Erythroblast (primary cell): ENCODE results near the gene HAUS5.
A peak's percentile ranks its signal among the peaks of the same experiment; 100 is the strongest.

Experiments
- DNase-seq, 2 experiments: peaks; one replicate each; lab custom pipeline; 2025; lab: John Stamatoyannopoulos, UW
- GATA1 ChIP-seq: IDR thresholded peaks from 2 replicates; pipeline ENCODE4 v1.6.1; 2011; ENCODE audit warnings: low read depth, mild to moderate bottlenecking, control low read depth, low read length, moderate library complexity
- POLR2A ChIP-seq: IDR thresholded peaks from 2 replicates; pipeline ENCODE4 v1.6.1; 2011; ENCODE audit warnings: mild to moderate bottlenecking, low read length

Gene HAUS5

GRCh38 chr19:35666251-35666913 is 53.8 kb downstream of the HAUS5 start, which contains the start of gene UPK1A:
Gene UPK1A (plus strand): TSS chr19:35666517. CDS start chr19:35666813, 296 bp downstream.
- no peak for DNase-seq

GRCh38 chr19:35669566-35669965 is 57.0 kb downstream of the HAUS5 start:
- TF ChIP-seq POLR2A (no peak), GATA1 (no peak)
- DNase-seq = no peak

More at GRCh38 chr19:35666251-35666913, 53.8 kb downstream of the HAUS5 start, which contains the start of gene UPK1A:
- TF ChIP-seq GATA1 = no peak
- TF ChIP-seq POLR2A = no peak

- DNase-seq = no peak
Measured at GRCh38 chr19:35669974-35670373, 57.4 kb downstream of the HAUS5 start.

GRCh38 chr19:35670686-35671085 is 58.2 kb downstream of the HAUS5 start:
- no peak for DNase-seq
- no peak for TF ChIP-seq GATA1
- no peak for TF ChIP-seq POLR2A

More at GRCh38 chr19:35669974-35670373, 57.4 kb downstream of the HAUS5 start:
- TF ChIP-seq POLR2A (no peak), GATA1 (no peak)

- peak; percentile 73 to 82 for DNase-seq
- TF ChIP-seq POLR2A = no peak
- TF ChIP-seq GATA1 = no peak
Measured at GRCh38 chr19:35671818-35672217, 59.3 kb downstream of the HAUS5 start.

- no peak for TF ChIP-seq GATA1
- no peak for TF ChIP-seq POLR2A
- peak; percentile 29 to 33 for DNase-seq
Measured at GRCh38 chr19:35673121-35673804, 60.7 kb downstream of the HAUS5 start.
